Inflammatory macrophage (primary cell): ENCODE measurements around the gene PCDHGC4.

Experiments
- DNase-seq, 2 donors: peaks; one replicate each; pipeline ENCODE4 v3.0.0-alpha.2; 2020 to 2022
- total RNA-seq, 18 experiments: gene quantifications; one replicate each; lab custom pipeline; 2026; ENCODE audit warnings: mixed read lengths in 6 of 18, inconsistent platforms in 2 of 18; lab: John Stamatoyannopoulos, UW

Gene PCDHGC4
- total RNA-seq, result 0 to 0.27 (median 0.13) reads per million in 18 experiments

DNA sequence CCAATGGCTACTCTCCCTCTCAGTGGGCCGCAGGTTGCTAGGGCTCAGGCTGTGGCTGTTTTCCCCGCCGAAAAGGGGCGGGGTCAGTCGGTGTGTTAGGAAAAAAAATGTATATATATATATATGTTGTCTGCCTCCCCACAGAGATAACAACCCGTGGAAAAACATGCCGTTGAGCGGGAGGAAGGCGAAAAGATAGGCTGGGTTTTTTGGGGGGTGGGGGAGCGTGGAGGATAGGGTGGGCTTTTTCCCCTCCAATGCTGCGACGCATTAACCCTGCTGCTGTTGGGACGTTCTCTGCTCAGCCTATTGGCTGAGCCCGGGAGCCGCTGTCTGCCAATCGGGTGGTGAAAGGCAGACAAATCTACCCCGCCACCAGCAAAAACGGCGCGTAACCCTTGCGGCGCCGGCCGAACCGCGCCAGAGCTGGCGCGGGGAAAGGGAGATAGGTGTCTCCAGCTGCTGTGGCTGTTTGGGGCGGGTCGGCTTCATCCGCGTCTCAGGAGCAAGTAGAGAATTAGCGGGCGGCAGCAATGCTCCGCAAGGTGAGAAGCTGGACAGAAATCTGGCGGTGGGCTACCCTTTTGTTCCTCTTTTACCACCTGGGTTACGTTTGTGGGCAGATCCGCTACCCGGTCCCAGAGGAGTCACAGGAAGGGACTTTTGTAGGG, at the start of gene PCDHGC4:
TSS of gene PCDHGC4 (plus strand) at position 390 of the 671 bp plus-strand sequence. CDS start at position 534, 144 bp downstream.
- DNase-seq, result no peak

DNA sequence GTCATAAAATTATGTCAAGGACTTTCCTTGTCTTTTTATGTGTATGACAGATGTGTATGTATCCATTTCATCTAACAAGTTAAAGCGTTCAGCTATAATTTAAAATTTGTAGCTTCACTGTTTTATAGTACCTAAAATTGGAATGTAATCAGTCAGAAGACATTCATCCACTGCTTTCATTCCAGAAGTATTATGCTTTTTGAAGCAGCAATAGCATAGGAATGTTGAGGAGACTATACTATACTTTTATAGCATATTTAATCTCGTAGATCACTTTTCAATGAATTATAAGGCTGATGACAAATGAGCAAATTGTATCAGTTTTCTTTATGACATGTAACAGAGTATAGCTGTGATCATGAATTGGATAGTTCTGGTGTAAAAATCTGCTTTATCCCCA, 47.6 kb upstream of the PCDHGC4 start:
- DNase-seq, result no peak

DNA sequence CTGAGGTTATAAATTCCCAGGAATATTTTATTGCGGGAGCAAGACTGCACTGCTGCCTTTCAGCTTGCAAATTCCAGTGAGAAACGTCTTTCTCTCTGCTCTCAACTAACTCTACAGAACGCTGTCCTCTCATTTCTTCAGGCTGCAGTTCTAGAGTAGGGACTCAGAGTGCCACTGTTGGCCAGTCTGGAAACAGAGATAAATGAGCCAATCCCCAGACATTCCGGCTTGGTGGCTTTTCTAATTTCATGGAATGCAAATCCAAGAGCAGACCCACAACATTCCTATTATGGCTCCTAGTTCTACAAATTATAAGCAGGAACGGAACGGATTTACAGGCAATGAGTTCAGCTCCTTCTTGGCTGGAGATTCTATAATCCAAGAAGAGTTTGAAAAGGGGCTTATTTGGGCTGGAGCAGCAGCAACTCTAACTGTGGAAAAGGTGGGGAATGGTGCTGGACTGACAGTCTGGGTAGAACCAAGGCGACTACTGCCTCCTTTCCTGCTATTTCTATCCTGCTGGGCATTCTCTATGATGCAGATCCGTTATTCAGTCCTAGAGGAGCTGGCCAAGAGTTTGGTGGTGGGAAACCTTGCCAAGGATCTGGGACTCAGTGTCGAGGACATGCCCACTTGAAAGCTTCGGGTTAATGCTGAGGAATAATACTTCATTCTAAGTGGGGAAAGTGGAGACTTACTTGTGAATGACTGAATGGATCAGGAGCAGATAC, 45.3 kb upstream of the PCDHGC4 start:
- no peak for DNase-seq

DNA sequence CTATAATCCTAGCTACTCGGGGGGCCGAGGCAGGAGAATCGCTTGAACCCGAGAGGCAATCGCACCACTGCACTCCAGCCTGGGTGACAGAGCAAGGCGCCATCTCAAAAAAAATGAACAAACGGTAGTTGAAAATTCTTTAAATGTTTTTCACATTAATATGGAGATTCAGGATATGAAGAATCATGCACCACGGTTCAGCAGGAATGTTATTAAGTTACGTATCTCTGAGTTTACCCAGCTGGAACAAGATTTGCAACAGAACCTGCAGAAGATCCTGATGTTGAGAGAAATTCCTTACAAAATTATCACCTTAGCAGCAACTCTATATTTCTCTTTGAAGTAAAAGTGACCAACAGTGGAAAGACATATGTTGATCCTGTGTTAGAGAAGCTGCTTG, 44.5 kb upstream of the PCDHGC4 start:
- DNase-seq, result no peak

DNA sequence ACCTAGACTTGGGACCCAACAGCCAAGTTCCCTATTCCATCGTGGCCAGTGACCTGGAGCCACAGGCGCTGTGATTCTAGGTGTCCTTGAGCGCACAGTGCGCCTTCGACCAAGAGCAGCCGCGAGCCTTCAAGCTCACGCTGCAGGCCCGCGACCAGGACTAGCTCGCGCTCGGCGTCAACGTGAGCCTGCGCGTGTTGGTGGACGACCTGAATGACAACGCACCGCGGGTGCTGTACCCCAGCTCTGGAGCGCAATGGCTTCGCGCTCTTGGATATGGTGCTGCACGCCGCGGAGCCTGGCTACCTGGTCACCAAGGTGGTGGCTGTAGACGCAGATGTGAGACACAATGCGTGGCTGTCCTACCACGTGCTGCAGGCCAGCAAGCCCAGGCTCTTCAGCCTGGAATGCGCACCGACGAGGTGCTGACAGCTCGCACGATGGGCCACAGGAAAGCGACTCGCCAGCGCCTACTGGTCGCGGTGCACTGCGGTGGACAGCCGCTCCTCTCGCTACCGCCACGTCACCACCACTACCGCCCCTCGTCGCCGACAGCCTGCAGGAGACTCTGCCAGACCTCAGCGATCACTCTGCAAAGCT, 43.2 kb upstream of the PCDHGC4 start:
- no peak for DNase-seq

DNA sequence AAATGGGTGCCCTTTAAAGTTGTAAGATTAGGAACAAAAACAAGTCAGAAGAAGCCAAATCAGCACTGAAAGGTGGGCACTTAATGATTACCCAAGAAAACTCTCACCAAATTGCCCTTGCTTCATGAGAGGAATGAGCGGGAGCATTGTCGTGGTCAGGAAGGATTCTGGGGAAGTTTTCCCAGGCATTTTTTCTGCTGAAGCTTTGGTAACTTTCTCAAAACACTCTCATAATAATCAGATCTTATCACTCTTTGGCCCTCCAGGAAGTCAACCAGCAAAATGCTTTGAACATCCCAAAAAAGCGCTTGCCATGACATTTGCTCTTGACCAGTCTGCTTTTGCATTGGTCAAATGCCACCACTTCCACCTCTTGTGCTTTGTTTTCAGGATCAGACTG, 19.5 kb upstream of the PCDHGC4 start:
- no peak for DNase-seq

DNA sequence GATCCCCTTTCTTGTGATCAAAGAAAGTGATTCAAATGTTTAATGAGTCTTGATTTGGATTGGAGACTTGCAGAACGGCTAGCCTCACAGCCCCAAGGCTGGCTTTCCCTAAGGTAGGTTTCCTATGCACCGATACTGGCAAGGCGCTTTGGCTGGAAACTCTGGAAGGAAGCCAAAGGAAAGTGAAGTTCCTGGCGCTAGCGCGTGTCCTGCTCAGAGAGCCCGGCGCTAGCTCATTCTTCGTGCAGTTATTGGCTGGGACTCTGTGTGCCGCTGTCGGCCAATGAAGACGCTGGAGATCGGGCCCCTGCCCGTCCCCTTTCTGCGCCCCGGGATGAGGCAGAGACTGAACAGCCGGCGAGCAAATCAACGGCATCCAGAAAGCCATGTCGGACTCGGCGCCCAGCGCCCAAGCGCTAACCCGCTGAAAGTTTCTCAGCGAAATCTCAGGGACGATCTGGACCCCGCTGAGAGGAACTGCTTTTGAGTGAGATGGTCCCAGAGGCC, 9.2 kb upstream of the PCDHGC4 start, which contains the start of gene PCDHGC3:
TSS of gene PCDHGC3 (plus strand) at position 342 of the 507 bp plus-strand sequence. CDS start at position 493, 151 bp downstream.
- DNase-seq, result peak; percentile 65 to 84

DNA sequence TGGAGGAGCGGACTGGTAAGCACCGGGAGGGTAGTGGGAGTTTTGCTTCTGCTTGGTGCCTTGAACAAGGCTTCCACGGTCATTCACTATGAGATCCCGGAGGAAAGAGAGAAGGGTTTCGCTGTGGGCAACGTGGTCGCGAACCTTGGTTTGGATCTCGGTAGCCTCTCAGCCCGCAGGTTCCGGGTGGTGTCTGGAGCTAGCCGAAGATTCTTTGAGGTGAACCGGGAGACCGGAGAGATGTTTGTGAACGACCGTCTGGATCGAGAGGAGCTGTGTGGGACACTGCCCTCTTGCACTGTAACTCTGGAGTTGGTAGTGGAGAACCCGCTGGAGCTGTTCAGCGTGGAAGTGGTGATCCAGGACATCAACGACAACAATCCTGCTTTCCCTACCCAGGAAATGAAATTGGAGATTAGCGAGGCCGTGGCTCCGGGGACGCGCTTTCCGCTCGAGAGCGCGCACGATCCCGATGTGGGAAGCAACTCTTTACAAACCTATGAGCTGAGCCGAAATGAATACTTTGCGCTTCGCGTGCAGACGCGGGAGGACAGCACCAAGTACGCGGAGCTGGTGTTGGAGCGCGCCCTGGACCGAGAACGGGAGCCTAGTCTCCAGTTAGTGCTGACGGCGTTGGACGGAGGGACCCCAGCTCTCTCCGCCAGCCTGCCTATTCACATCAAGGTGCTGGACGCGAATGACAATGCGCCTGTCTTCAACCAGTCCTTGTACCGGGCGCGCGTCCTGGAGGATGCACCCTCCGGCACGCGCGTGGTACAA, 8.5 kb upstream of the PCDHGC4 start:
- DNase-seq, result peak; percentile 21 to 51

DNA sequence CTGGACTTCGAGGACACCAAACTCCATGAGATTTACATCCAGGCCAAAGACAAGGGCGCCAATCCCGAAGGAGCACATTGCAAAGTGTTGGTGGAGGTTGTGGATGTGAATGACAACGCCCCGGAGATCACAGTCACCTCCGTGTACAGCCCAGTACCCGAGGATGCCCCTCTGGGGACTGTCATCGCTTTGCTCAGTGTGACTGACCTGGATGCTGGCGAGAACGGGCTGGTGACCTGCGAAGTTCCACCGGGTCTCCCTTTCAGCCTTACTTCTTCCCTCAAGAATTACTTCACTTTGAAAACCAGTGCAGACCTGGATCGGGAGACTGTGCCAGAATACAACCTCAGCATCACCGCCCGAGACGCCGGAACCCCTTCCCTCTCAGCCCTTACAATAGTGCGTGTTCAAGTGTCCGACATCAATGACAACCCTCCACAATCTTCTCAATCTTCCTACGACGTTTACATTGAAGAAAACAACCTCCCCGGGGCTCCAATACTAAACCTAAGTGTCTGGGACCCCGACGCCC, 7.7 kb upstream of the PCDHGC4 start:
- no peak for DNase-seq

DNA sequence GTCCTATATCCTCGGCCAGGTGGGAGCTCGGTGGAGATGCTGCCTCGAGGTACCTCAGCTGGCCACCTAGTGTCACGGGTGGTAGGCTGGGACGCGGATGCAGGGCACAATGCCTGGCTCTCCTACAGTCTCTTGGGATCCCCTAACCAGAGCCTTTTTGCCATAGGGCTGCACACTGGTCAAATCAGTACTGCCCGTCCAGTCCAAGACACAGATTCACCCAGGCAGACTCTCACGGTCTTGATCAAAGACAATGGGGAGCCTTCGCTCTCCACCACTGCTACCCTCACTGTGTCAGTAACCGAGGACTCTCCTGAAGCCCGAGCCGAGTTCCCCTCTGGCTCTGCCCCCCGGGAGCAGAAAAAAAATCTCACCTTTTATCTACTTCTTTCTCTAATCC, 7.0 kb upstream of the PCDHGC4 start:
- no peak for DNase-seq

DNA sequence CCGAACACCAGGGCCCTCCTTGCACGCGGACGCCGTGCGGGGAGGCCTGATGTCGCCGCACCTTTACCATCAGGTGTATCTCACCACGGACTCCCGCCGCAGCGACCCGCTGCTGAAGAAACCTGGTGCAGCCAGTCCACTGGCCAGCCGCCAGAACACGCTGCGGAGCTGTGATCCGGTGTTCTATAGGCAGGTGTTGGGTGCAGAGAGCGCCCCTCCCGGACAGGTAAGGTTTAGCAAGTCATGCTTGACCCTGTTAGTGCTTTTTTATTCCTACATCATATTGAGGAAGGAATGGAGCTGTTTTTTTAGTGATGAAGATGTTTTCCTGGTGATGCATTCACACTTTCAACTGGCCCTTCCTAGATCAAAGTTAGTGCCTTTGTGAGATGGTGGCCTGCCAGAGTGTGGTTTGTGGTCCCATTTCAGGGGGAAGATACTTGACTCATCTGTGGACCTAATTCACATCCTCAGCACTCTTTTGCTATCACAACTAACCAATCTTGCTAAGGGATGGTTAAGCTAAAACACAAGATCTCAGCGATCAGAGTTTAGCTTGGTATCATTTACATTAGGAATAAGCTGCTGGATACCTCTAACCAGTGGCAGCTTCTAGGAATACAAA, 6.4 kb upstream of the PCDHGC4 start:
- DNase-seq, result no peak

DNA sequence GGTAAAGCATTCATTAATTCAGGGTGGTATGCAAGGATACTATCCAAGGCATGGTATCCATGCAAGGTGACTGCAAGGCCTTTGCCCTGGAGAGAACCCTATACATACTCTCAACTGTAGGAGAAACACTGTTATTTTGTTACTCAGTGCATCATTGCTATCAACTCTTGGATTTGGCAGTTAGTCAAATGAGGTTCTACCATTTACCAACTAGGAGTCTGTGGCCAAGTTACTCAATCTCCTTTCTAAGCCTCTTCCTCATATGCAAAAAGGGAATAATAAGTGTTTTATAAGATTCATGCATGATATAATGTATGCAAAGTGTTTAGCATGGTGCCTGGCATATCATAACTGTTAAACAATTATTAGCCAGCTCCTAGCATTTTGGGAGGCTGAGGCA, 5.1 kb upstream of the PCDHGC4 start:
- peak; percentile 28 to 50 for DNase-seq

DNA sequence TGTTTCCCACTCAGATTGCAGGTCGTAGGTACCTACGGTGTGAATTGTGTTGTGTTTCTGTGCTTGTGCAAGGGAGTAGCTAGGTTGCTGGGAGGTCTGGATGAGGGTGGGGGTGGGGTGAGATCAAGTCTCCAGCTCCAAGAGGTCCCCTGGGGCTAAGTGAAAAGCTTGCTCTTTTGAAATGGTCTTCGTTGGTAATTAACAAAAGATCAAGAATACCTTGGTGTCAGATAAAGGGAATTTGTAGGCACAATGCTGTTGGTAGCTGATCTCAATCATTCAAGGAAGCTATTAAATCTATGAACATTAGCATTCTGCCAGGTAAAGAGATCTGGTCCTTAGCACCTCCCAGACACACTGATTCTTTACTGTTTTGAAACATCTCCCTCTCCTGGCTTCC, 928 bp upstream of the PCDHGC4 start:
- no peak for DNase-seq

DNA sequence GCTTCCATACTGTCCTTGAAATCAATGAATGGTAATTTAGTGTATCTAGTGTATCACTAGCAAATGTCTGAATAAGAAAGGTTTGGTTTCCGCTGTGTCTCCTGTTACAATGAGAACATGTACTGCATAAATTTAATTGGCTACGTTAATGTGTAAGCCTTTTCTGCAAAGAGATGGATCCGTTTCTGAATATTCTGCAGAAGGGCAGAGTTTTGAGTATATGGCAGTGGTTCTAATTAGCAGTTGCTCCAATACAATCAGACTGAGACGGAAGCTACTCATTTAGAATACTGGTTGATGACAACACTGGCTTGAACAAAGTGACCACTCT, 555 bp upstream of the PCDHGC4 start:
- DNase-seq, result no peak

DNA sequence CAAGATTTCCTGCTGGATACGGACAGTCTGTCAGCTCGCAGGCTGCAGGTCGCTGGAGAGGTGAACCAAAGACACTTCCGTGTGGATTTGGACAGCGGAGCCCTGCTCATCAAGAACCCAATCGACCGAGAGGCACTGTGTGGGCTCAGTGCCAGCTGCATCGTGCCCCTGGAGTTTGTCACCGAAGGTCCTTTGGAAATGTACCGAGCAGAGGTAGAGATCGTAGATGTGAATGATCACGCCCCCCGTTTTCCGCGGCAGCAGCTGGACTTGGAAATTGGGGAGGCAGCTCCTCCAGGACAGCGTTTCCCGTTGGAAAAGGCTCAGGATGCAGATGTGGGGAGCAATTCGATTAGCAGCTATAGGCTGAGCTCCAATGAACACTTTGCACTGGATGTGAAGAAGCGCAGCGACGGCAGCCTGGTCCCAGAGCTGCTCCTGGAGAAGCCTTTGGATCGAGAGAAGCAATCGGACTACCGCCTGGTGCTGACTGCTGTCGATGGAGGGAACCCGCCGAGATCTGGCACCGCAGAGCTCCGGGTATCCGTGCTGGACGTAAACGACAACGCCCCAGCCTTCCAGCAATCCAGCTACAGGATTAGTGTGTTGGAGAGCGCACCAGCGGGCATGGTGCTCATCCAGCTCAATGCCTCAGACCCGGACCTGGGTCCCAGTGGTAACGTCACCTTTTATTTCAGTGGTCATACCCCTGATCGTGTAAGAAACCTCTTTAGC, 658 bp downstream of the PCDHGC4 start:
- DNase-seq, result no peak

DNA sequence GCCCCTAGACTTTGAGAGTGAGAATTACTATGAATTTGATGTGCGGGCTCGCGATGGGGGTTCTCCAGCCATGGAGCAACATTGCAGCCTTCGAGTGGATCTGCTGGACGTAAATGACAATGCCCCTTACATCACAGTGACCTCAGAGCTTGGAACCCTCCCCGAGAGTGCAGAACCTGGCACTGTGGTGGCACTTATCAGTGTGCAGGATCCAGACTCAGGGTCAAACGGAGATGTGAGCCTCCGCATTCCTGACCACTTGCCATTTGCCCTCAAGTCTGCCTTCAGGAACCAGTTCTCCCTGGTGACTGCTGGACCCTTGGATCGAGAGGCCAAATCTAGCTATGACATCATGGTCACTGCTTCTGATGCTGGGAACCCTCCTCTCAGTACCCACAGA, 1.3 kb downstream of the PCDHGC4 start:
- no peak for DNase-seq

DNA sequence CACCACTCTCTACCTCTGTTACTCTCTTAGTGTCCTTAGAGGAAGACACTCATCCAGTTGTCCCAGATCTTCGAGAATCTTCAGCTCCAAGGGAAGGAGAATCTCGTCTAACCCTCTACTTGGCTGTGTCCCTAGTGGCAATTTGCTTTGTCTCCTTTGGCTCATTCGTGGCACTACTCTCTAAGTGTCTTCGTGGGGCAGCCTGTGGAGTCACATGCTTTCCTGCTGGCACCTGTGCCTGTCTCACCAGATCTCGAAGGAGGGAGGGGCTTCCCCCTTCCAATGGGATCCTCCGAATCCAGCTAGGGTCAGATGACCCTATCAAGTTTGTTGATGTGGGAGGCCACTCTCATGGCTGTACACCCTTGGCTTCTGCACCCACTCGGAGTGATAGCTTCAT, 2.3 kb downstream of the PCDHGC4 start:
- DNase-seq, result no peak

DNA sequence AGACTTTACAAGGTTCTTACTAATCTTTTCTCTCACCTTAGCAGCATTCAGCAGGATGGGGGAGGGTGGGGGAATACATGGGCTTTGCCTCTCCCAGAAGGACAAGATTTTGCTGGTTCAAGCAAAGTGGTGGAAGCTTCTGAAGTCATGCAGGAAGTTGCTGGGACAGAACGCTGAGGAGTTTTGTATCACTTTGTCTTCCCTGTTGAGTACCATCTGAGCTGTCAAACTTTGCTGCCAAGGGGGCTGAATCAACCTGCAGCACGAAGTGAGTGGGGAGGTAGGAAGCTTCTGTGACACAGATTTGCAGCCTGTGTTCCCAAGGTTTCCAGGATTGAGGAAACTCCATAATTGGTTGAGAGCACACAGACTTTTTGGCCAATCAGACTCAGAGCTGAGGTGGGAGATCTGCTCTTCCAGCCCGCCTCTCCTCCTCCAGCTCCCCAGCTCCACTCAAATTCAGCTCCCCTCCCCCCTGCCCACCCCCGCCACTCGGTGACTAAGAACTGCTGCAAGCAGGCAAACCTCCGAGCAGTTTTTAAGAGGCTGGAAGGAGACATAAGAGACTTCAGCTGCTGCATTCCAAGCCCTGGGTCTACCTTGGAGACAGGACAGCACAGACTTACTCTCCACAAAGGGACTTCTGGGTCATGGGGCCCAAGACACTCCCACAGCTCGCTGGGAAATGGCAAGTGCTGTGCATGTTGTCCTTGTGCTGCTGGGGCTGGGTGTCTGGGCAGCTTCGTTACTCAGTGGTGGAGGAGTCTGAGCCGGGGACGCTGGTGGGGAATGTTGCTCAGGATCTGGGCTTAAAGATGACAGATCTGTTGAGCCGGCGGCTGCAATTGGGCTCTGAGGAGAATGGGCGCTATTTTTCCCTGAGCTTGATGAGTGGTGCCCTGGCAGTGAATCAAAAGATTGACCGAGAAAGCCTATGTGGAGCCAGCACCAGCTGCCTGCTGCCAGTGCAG, 4.0 kb downstream of the PCDHGC4 start, which contains the start of gene PCDHGC5:
TSS of gene PCDHGC5 (plus strand) at position 491 of the 971 bp plus-strand sequence. CDS start at position 651, 160 bp downstream.
- no peak for DNase-seq

DNA sequence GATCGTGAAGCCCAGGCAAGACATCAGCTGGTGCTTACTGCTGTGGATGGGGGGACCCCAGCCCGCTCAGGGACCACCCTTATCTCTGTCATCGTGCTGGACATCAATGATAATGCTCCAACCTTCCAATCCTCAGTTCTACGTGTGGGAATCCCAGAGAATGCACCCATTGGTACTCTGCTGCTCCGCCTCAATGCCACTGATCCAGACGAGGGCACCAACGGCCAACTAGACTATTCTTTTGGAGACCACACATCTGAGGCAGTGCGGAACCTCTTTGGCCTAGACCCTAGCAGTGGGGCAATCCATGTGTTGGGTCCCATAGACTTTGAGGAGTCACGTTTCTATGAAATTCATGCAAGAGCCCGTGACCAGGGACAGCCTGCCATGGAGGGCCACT, 5.0 kb downstream of the PCDHGC4 start:
- DNase-seq, result no peak

DNA sequence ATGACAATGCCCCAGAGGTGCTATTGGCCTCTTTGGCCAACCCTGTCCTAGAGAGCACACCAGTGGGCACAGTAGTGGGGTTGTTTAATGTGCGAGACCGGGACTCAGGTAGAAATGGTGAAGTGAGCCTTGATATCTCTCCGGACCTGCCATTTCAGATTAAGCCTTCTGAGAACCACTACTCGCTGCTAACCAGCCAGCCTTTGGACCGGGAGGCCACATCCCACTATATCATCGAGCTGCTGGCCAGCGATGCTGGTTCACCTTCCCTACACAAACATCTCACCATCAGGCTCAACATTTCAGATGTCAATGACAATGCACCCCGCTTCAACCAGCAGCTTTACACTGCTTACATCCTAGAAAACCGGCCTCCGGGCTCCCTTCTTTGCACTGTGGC, 5.4 kb downstream of the PCDHGC4 start:
- DNase-seq, result no peak
